IPS DF 6.9 (cell line): ENCODE measurements around the gene DAB1.
A peak's percentile ranks its signal among the peaks of the same experiment; 100 is the strongest.

Experiments used
- DNase-seq: peaks from one replicate; pipeline ENCODE4 v3.0.0-alpha.2; 2013; ENCODE audit warnings: low read depth, low spot score
- H3K27ac ChIP-seq: one replicate; pipeline ENCODE4 v1.5.1; 2013; ENCODE audit warnings: low read length, control low read depth
- H3K27me3 ChIP-seq: 2 replicates; pipeline ENCODE4 v1.6.1; 2013; ENCODE audit warnings: mild to moderate bottlenecking, low read length; ENCODE audit not compliant: control insufficient read depth, insufficient read depth
- H3K36me3 ChIP-seq: 2 replicates; pipeline ENCODE4 v1.6.1; 2013; ENCODE audit warnings: low read length; ENCODE audit not compliant: control insufficient read depth, insufficient read depth
- H3K4me1 ChIP-seq: 2 replicates; pipeline ENCODE4 v1.6.1; 2013; ENCODE audit warnings: low read length; ENCODE audit not compliant: control insufficient read depth, insufficient read depth
- H3K4me3 ChIP-seq: 2 replicates; pipeline ENCODE4 v1.5.1; 2013; ENCODE audit warnings: mild to moderate bottlenecking, low read length
- H3K9me3 ChIP-seq: 2 replicates; pipeline ENCODE4 v1.6.1; 2013; ENCODE audit warnings: low read length, inconsistent platforms; ENCODE audit not compliant: control insufficient read depth, insufficient read depth
- WGBS: extraction: QIAGEN DNeasy Blood & Tissue Kit; methylation state at CpG from one replicate; pipeline ENCODE4 v1.1.7; 2013; ENCODE audit warnings: mixed read lengths, missing lambda C conversion rate; ENCODE audit not compliant: insufficient read length, insufficient coverage; 5-methylcytosine and 5-hydroxymethylcytosine counted together

Gene DAB1

GRCh38 chr1:57258557-57259325, 165.1 kb downstream of the DAB1 start:
- no peak for DNase-seq
- peaks cover 3% of the 10 kb centered on the region; the same call in 1 of the 2 replicates for H3K4me1 ChIP-seq
- H3K36me3 ChIP-seq = no peaks in the 10 kb centered on the region
- WGBS = 100% methylated on average over 1 of the region's 5 CpGs
- H3K4me3 ChIP-seq = no peak overlapping the region
- H3K9me3 ChIP-seq = no peaks in the 10 kb centered on the region
- no peaks in the 10 kb centered on the region for H3K27me3 ChIP-seq
- H3K27ac ChIP-seq = no peak overlapping the region

- Histone ChIP-seq H3K4me1 (no peaks in the 10 kb centered on the region), H3K36me3 (no peaks in the 10 kb centered on the region), H3K27me3 (no peaks in the 10 kb centered on the region; the same call in 1 of the 2 replicates), H3K27ac (no peak overlapping the region), H3K9me3 (no peaks in the 10 kb centered on the region), H3K4me3 (no peak overlapping the region)
- no CpG with 5 or more reads among the region's 5 CpGs for WGBS
- no peak for DNase-seq
These were observed 167.9 kb downstream of the DAB1 start for GRCh38 chr1:57255945-57256344.

DNA sequence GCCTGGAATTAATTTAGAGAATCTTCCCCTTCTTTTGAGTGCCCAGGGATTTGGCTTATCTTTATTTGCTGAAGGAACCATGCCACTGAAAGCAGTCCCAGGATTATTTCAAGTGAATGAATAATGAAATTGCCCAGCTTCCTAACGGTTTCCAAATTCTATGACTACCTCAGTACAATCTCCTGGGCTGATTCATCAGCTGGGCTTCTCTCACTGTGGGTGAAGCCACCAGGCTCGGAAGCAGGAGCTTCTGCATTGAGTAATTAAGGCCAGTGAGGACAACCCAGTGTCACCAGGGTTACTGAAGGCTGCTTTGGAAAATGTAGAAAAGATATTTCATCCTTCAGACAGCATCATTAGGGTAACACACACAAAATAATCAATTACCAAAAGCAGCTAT, 169.8 kb downstream of the DAB1 start:
- no peaks in the 10 kb centered on the region for H3K9me3 ChIP-seq
- H3K4me1 ChIP-seq = no peaks in the 10 kb centered on the region
- H3K4me3 ChIP-seq = no peak overlapping the region
- no peak overlapping the region for H3K27ac ChIP-seq
- H3K27me3 ChIP-seq = no peaks in the 10 kb centered on the region; the same call in 1 of the 2 replicates
- DNase-seq = no peak
- H3K36me3 ChIP-seq = no peaks in the 10 kb centered on the region
- WGBS = no CpG with 5 or more reads among the region's 2 CpGs

DNA sequence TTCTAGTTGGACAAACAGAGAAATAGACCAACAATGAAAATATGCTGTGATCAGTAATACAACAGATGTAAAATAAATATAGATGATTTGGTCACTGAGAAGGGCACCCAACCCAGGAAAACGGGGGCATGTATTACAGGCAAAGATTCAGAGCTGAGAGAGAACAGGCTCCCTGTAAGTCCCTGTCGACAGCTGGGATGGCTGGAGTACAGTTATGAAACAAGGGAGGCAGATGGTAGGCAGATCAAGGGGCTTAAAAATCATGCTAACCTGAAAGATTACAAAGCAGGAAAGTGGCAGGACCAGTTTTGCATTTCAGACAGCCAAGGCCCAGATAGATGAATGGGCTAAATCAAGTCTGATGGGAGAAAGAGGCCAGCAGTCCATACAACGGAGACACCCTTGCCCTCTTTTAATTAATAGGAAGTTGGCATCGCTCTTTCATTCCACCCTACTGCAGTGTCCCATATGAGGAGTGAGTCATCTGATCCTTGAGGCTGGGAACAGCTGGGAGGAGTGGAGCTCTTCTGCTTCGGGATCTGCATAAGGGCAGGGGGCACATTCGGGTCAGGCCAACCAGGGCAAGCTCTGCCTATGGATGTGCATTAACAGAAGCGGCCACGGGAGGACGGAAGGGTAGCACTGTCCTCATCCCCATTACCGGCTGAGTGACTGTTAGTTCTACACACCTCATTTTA, 171.1 kb downstream of the DAB1 start:
- no peak overlapping the region for H3K4me3 ChIP-seq
- no peaks in the 10 kb centered on the region for H3K9me3 ChIP-seq
- no CpG with 5 or more reads among the region's 10 CpGs for WGBS
- DNase-seq = peak; percentile 16
- H3K27me3 ChIP-seq = no peaks in the 10 kb centered on the region; the same call in 1 of the 2 replicates
- H3K4me1 ChIP-seq = no peaks in the 10 kb centered on the region
- H3K27ac ChIP-seq = no peak overlapping the region
- no peaks in the 10 kb centered on the region for H3K36me3 ChIP-seq

DNA sequence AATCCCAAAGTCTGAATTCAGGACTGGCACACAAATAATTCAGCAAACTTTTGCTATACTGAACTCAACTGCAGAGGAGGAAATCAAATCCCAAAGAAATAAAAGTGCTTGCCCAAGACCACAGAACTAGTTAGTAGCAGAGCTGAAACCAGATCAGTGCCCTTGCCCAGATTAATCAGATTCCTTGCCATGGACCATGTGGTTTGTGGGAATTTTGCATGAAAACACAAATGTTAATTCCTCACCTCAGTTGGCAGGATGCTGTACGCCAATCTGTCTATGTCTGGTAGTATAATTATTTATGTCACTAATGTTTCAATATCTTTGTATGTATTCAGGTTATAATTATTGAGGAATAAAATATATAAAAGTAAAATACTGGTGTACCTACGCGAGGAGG, 173.8 kb downstream of the DAB1 start:
- Histone ChIP-seq H3K27ac (no peak overlapping the region), H3K9me3 (no peaks in the 10 kb centered on the region), H3K36me3 (no peaks in the 10 kb centered on the region), H3K27me3 (no peaks in the 10 kb centered on the region; the same call in 1 of the 2 replicates), H3K4me3 (no peak overlapping the region), H3K4me1 (no peaks in the 10 kb centered on the region)
- no CpG with 5 or more reads among the region's 3 CpGs for WGBS
- DNase-seq = no peak

DNA sequence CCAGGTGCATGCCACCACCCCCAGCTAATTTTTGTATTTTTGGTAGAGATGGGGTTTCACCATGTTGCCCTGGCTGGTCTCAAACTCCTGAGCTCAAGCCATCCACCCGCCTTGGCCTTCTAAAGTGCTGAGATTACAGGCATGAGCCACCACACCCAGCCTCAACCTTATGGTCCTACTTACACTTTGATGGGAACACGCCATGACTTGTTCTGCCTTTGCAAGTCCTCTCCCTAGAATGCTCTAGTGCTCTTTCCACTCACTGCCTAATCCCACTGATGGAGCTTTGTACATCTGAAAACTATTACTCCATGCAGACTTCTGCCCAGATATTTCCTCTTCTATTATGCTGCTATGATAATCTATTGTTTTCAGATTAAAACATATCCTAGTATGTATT, 174.3 kb downstream of the DAB1 start:
- no CpG with 5 or more reads among the region's 2 CpGs for WGBS
- no peak for DNase-seq
- H3K4me3 ChIP-seq = no peak overlapping the region
- no peaks in the 10 kb centered on the region; the same call in 1 of the 2 replicates for H3K27me3 ChIP-seq
- H3K36me3 ChIP-seq = no peaks in the 10 kb centered on the region
- no peaks in the 10 kb centered on the region for H3K4me1 ChIP-seq
- no peak overlapping the region for H3K27ac ChIP-seq
- no peaks in the 10 kb centered on the region for H3K9me3 ChIP-seq

GRCh38 chr1:57248830-57249229, 175.0 kb downstream of the DAB1 start:
- no peak for DNase-seq
- Histone ChIP-seq H3K9me3 (no peaks in the 10 kb centered on the region), H3K27me3 (no peaks in the 10 kb centered on the region; the same call in 1 of the 2 replicates), H3K4me1 (no peaks in the 10 kb centered on the region), H3K4me3 (no peak overlapping the region), H3K27ac (no peak overlapping the region), H3K36me3 (no peaks in the 10 kb centered on the region)
- no CpG with 5 or more reads among the region's 3 CpGs for WGBS

DNA sequence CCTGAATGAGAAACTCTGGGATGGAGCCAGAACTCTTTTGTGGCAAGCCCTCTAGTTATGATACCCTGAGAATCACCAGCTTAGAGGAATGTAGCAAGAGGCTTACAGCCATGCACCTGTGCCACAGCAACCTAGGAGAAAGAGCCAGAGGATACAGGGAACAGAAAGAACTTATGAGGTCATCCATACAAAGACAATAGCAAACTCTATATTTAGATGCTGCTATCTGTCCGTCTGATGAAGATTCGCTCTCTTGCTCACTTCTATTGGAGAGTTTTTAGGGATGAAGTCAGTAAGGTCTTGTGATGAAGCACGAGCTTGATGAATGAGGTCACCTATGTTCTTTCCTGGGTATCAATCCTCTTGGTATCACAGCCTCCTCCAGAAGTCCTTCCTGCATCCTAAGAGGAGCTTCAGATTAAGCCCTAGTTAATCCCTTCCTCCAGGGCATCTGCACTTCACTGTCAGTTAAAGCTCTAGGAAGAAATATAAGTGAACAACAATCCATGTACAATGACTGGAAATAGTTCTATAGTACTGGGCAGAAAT, 185.6 kb downstream of the DAB1 start:
- no peaks in the 10 kb centered on the region for H3K27me3 ChIP-seq
- H3K9me3 ChIP-seq = no peaks in the 10 kb centered on the region
- H3K36me3 ChIP-seq = no peaks in the 10 kb centered on the region
- no CpG with 5 or more reads among the region's 3 CpGs for WGBS
- 0 out of 2 replicates have a peak, but pooled peaks cover 1% of the 10 kb centered on the region for H3K4me1 ChIP-seq
- no peak for DNase-seq
- no peak overlapping the region for H3K27ac ChIP-seq
- H3K4me3 ChIP-seq = no peak overlapping the region

- H3K27me3 ChIP-seq = no peaks in the 10 kb centered on the region
- no peaks in the 10 kb centered on the region for H3K9me3 ChIP-seq
- DNase-seq = no peak
- H3K4me3 ChIP-seq = no peak overlapping the region
- 0 out of 2 replicates have a peak, but pooled peaks cover 1% of the 10 kb centered on the region for H3K4me1 ChIP-seq
- no peaks in the 10 kb centered on the region for H3K36me3 ChIP-seq
- no CpG with 5 or more reads among the region's 10 CpGs for WGBS
- H3K27ac ChIP-seq = no peak overlapping the region
These were observed 187.9 kb downstream of the DAB1 start for GRCh38 chr1:57235730-57236510.

DNA sequence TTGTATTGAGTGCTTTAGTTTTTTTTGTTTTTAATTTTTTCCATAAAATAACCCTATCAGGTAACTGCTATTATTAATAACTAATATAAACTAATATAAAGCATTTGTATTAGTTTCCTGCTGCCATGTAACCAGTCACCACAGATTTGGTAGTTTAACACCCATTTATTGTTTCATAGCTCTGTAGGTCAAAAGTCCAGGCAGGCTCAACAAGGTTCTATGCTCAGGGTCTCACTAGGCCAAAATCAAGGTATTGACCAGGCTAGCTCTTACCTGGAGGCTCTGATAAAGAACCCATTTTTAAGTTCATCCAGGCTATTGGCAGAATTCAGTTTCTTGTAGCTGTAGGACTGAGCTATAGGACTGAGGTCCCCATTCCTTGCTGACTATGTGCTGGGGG, 189.4 kb downstream of the DAB1 start:
- Histone ChIP-seq H3K27me3 (no peaks in the 10 kb centered on the region), H3K36me3 (no peaks in the 10 kb centered on the region), H3K4me1 (0 out of 2 replicates have a peak, but pooled peaks cover 1% of the 10 kb centered on the region), H3K27ac (no peak overlapping the region), H3K9me3 (no peaks in the 10 kb centered on the region), H3K4me3 (no peak overlapping the region)
- no peak for DNase-seq
